ENCODE data around the gene SCUBE1. TPM values are rescaled to one million over a fixed set of nuclear protein-coding genes. Genes with fewer than 3 reads are reported as not detected.

The SCUBE1 gene
- total RNA-seq, result under 1 TPM in 3 of 5 experiments, not detected in 2; 0.11 to 0.27 (median 0.19) TPM
- not detected for polyA plus RNA-seq
- not detected for total RNA-seq

GRCh38 chr22:43343262-43343669 lies at the start of gene SCUBE1:
Gene SCUBE1, minus strand, starts transcription at chr22:43343372. Its CDS starts 111 bp downstream, at chr22:43343261.
- intact Hi-C loops (cut with micrococcal nuclease), result no loop called here
- Histone ChIP-seq H3K27ac (ENCODE audit: low read depth, low read length) (no peak within 1 kb of the TSS), H3K4me1 (ENCODE audit: control insufficient read depth in 2 of 2, insufficient read depth in 2 of 2, low read length in 2 of 2) (no peaks in the 10 kb centered on the region), H3K9me3 (ENCODE audit: control insufficient read depth in 2 of 3, low read length in 3 of 3) (no peaks in the 10 kb centered on the region), H3K27me3 (ENCODE audit: control insufficient read depth in 2 of 2, insufficient read depth in 2 of 2, low read length in 2 of 2) (peaks cover 0 to 7% of the 10 kb centered on the region in 2 donors), H3K4me3 (ENCODE audit: low read length) (no peak within 1 kb of the TSS), H3K36me3 (ENCODE audit: control insufficient read depth in 2 of 3, insufficient read depth in 3 of 3, low read length in 3 of 3) (no peaks in the 10 kb centered on the region)
- Mint-ChIP-seq H3K4me1 (peaks cover 4 to 24% (median 11%) of the 10 kb centered on the region in 7 donors), H3K27ac (peak within 1 kb of the TSS in 1 of 9 donors; percentile 67), H3K27me3 (peaks cover 41 to 56% (median 53%) of the 10 kb centered on the region in 5 donors), H3K4me3 (peak within 1 kb of the TSS in 8 of 10 donors; percentile 53 to 84 (median 62)), H3K9me3 (peaks cover 0 to 2% (median 0%) of the 10 kb centered on the region in 11 donors), H3K36me3 (peaks cover 0 to 5% (median 0%) of the 10 kb centered on the region in 5 donors)
- POLR2A ChIA-PET, result no interaction called here
- DNase-seq (peak in 3 of 9 donors; percentile 9 to 68 (median 34)), ATAC-seq (peak; percentile 85)
- CTCF ChIA-PET, result no interaction called here

- ATAC-seq (no peak), DNase-seq (no peak)
- ChIA-PET POLR2A (no interaction called here), CTCF (no interaction called here)
- no peak overlapping the region for H3K4me3 Mint-ChIP-seq
- intact Hi-C loops (cut with micrococcal nuclease), result no loop called here
- H3K4me1 ChIP-seq (ENCODE audit: control insufficient read depth in 2 of 2, insufficient read depth in 2 of 2, low read length in 2 of 2), result no peaks in the 10 kb centered on the region
- H3K9me3 Mint-ChIP-seq, result peaks cover 0 to 1% (median 0%) of the 10 kb centered on the region in 11 donors
- no peak overlapping the region for H3K27ac Mint-ChIP-seq
- peaks cover 4 to 9% (median 6%) of the 10 kb centered on the region in 5 donors for H3K27me3 Mint-ChIP-seq
- H3K9me3 ChIP-seq (ENCODE audit: control insufficient read depth in 2 of 3, low read length in 3 of 3), result no peaks in the 10 kb centered on the region
- peaks cover 0 to 2% of the 10 kb centered on the region in 2 donors for H3K27me3 ChIP-seq (ENCODE audit: control insufficient read depth in 2 of 2, insufficient read depth in 2 of 2, low read length in 2 of 2)
- no peaks in the 10 kb centered on the region for H3K4me1 Mint-ChIP-seq
- no peaks in the 10 kb centered on the region for H3K36me3 Mint-ChIP-seq
- H3K36me3 ChIP-seq (ENCODE audit: control insufficient read depth in 2 of 3, insufficient read depth in 3 of 3, low read length in 3 of 3), result no peaks in the 10 kb centered on the region
- H3K4me3 ChIP-seq (ENCODE audit: low read length), result no peak overlapping the region
- no peak overlapping the region for H3K27ac ChIP-seq (ENCODE audit: low read depth, low read length)
These were observed 49.3 kb upstream of the SCUBE1 start for GRCh38 chr22:43392385-43392989.

GRCh38 chr22:43391306-43391705 lies 48.1 kb upstream of the SCUBE1 start:
- H3K4me3 ChIP-seq (ENCODE audit: low read length), result no peak overlapping the region
- CTCF ChIA-PET, result no interaction called here
- H3K4me1 ChIP-seq (ENCODE audit: control insufficient read depth in 2 of 2, insufficient read depth in 2 of 2, low read length in 2 of 2), result no peaks in the 10 kb centered on the region
- DNase-seq (no peak), ATAC-seq (no peak)
- no peaks in the 10 kb centered on the region for H3K36me3 ChIP-seq (ENCODE audit: control insufficient read depth in 2 of 3, insufficient read depth in 3 of 3, low read length in 3 of 3)
- H3K27me3 ChIP-seq (ENCODE audit: control insufficient read depth in 2 of 2, insufficient read depth in 2 of 2, low read length in 2 of 2), result peaks cover 0 to 3% of the 10 kb centered on the region in 2 donors
- no peaks in the 10 kb centered on the region for H3K9me3 ChIP-seq (ENCODE audit: control insufficient read depth in 2 of 3, low read length in 3 of 3)
- Mint-ChIP-seq H3K36me3 (no peaks in the 10 kb centered on the region), H3K27ac (no peak overlapping the region), H3K9me3 (peaks cover 0 to 3% (median 0%) of the 10 kb centered on the region in 11 donors), H3K4me3 (no peak overlapping the region), H3K27me3 (peaks cover 8 to 15% (median 11%) of the 10 kb centered on the region in 5 donors), H3K4me1 (no peaks in the 10 kb centered on the region)
- intact Hi-C loops (cut with micrococcal nuclease), result no loop called here
- POLR2A ChIA-PET, result no interaction called here
- no peak overlapping the region for H3K27ac ChIP-seq (ENCODE audit: low read depth, low read length)

- intact Hi-C loops (cut with micrococcal nuclease), result no loop called here
- H3K27ac Mint-ChIP-seq, result no peak overlapping the region
- no peak overlapping the region for H3K4me3 ChIP-seq (ENCODE audit: low read length)
- H3K9me3 Mint-ChIP-seq, result peaks cover 0 to 3% (median 0%) of the 10 kb centered on the region in 11 donors
- DNase-seq, result no peak
- H3K27me3 ChIP-seq (ENCODE audit: control insufficient read depth in 2 of 2, insufficient read depth in 2 of 2, low read length in 2 of 2), result peaks cover 0 to 3% of the 10 kb centered on the region in 2 donors
- ChIA-PET CTCF (interaction anchor here (0.6 kb wide), 1 partner anchor 73 kb away, joined by 3 read pairs; no protein-coding TSS in a partner anchor), POLR2A (no interaction called here)
- no peaks in the 10 kb centered on the region for H3K36me3 Mint-ChIP-seq
- no peak overlapping the region for H3K4me3 Mint-ChIP-seq
- no peaks in the 10 kb centered on the region for H3K9me3 ChIP-seq (ENCODE audit: control insufficient read depth in 2 of 3, low read length in 3 of 3)
- no peak overlapping the region for H3K27ac ChIP-seq (ENCODE audit: low read depth, low read length)
- ATAC-seq, result no peak
- peaks cover 0 to 3% (median under 1%) of the 10 kb centered on the region in 7 donors for H3K4me1 Mint-ChIP-seq
- no peaks in the 10 kb centered on the region for H3K4me1 ChIP-seq (ENCODE audit: control insufficient read depth in 2 of 2, insufficient read depth in 2 of 2, low read length in 2 of 2)
- no peaks in the 10 kb centered on the region for H3K36me3 ChIP-seq (ENCODE audit: control insufficient read depth in 2 of 3, insufficient read depth in 3 of 3, low read length in 3 of 3)
- H3K27me3 Mint-ChIP-seq, result peaks cover 8 to 17% (median 14%) of the 10 kb centered on the region in 5 donors
These were observed 47.7 kb upstream of the SCUBE1 start for GRCh38 chr22:43390872-43391271.

GRCh38 chr22:43390166-43390565 lies 47.0 kb upstream of the SCUBE1 start:
- no peak for DNase-seq
- Histone ChIP-seq H3K4me1 (ENCODE audit: control insufficient read depth in 2 of 2, insufficient read depth in 2 of 2, low read length in 2 of 2) (no peaks in the 10 kb centered on the region), H3K9me3 (ENCODE audit: control insufficient read depth in 2 of 3, low read length in 3 of 3) (no peaks in the 10 kb centered on the region), H3K27me3 (ENCODE audit: control insufficient read depth in 2 of 2, insufficient read depth in 2 of 2, low read length in 2 of 2) (peaks cover 0 to 3% of the 10 kb centered on the region in 2 donors), H3K4me3 (ENCODE audit: low read length) (no peak overlapping the region), H3K27ac (ENCODE audit: low read depth, low read length) (no peak overlapping the region), H3K36me3 (ENCODE audit: control insufficient read depth in 2 of 3, insufficient read depth in 3 of 3, low read length in 3 of 3) (no peaks in the 10 kb centered on the region)
- Mint-ChIP-seq H3K4me1 (peaks cover 0 to 6% (median 3%) of the 10 kb centered on the region in 7 donors), H3K36me3 (no peaks in the 10 kb centered on the region), H3K27ac (no peak overlapping the region), H3K9me3 (peaks cover 0 to 3% (median 0%) of the 10 kb centered on the region in 11 donors), H3K4me3 (no peak overlapping the region), H3K27me3 (peaks cover 8 to 20% (median 14%) of the 10 kb centered on the region in 5 donors)
- intact Hi-C loops (cut with micrococcal nuclease), result no loop called here
- ChIA-PET POLR2A (no interaction called here), CTCF (interaction anchor here (0.6 kb wide), 1 partner anchor 73 kb away, joined by 3 read pairs; no protein-coding TSS in a partner anchor)
- ATAC-seq, result no peak

DNA sequence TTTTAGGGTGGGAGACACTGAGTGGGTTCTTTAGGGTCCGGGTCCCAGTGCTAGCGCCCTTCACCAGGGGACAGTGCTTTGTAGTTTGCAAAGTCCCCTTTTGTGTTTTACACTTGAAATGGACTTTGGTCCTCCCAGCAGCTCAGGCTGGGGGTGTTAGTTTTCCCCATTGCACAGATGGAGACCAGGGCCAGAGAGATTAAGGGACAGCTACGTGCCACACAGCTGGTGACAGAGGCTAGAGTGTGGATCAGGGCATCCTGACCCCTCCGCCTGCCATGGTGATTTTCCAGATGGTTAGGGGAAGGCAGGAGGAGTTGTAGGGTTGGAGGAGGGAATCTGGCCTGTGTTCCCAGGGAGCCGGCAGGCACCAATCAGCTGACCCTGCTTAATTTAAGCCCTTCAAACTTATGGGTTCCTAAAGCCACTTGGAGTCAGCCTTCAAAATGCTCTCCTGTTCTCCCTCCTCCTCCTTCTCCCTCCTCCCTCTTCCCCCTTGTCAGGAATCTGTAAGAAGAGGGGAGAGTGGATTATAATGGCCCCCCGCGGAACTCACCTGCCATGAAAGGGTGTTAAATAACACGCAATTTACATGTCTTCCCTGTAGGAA lies 46.2 kb upstream of the SCUBE1 start:
- Mint-ChIP-seq H3K9me3 (peaks cover 0 to 3% (median 0%) of the 10 kb centered on the region in 11 donors), H3K4me1 (peaks cover 0 to 6% (median 3%) of the 10 kb centered on the region in 7 donors), H3K36me3 (no peaks in the 10 kb centered on the region), H3K27ac (no peak overlapping the region), H3K27me3 (peaks cover 8 to 28% (median 18%) of the 10 kb centered on the region in 5 donors), H3K4me3 (no peak overlapping the region)
- intact Hi-C loops (cut with micrococcal nuclease), result loop anchor here (2.0 to 5.0 kb wide), 4 partner anchors 93 to 1238 kb away; no protein-coding TSS in a partner anchor
- no peak overlapping the region for H3K4me3 ChIP-seq (ENCODE audit: low read length)
- no peak for DNase-seq
- CTCF ChIA-PET, result interaction anchor here (0.6 kb wide), 1 partner anchor 147 kb away, joined by 3 read pairs; no protein-coding TSS in a partner anchor
- POLR2A ChIA-PET, result no interaction called here
- no peaks in the 10 kb centered on the region for H3K9me3 ChIP-seq (ENCODE audit: control insufficient read depth in 2 of 3, low read length in 3 of 3)
- ATAC-seq, result no peak
- H3K36me3 ChIP-seq (ENCODE audit: control insufficient read depth in 2 of 3, insufficient read depth in 3 of 3, low read length in 3 of 3), result no peaks in the 10 kb centered on the region
- H3K27ac ChIP-seq (ENCODE audit: low read depth, low read length), result no peak overlapping the region
- no peaks in the 10 kb centered on the region for H3K4me1 ChIP-seq (ENCODE audit: control insufficient read depth in 2 of 2, insufficient read depth in 2 of 2, low read length in 2 of 2)
- peaks cover 0 to 3% of the 10 kb centered on the region in 2 donors for H3K27me3 ChIP-seq (ENCODE audit: control insufficient read depth in 2 of 2, insufficient read depth in 2 of 2, low read length in 2 of 2)

All from naive thymus-derived CD4-positive, alpha-beta T cell (primary cell).